H1 (cell line): ENCODE results near the gene STAT4. TPM values are rescaled to one million over a fixed set of nuclear protein-coding genes. Genes with fewer than 3 reads are reported as not detected.

Experiments used
- SP4 ChIP-seq: IDR thresholded peaks from 2 replicates; pipeline ENCODE4 v1.6.1; 2012; ENCODE audit warnings: low read length, inconsistent platforms
- polyA plus RNA-seq, 7 experiments: library from polyadenylated mRNA; depleted of rRNA in 3 of 7; stranded (reverse) in 5 of 7; unstranded in 2 of 7; fragments of >200 nt in 5 of 7; fragments of 200-250 nt in 2 of 7; gene quantifications; 1 replicate in 5 of 7; 2 replicates in 1 of 7; 4 replicates in 1 of 7; pipeline versions ENCODE4 v1.2.1 to v1.2.3, GENCODE V29; 2011 to 2013; ENCODE audit warnings: missing spikeins in 2 of 7, mixed read lengths in 2 of 7
- total RNA-seq: library from RNA; stranded (reverse); fragmentation: NEBNext Ultra II Directional; extraction: Animal tissue kit (Norgen Biotek cat#: 25700); gene quantifications from 2 replicates; pipeline ENCODE4 v1.2.1, GENCODE V29; 2021
- TF ChIP-seq, protein P1 (sequence below): fragments of 300-600 bp; sonication (generic); IDR thresholded peaks from 2 replicates; pipeline ENCODE4 v1.7.1; 2012; ENCODE audit warnings: low read length, moderate library complexity, mild to moderate bottlenecking, inconsistent platforms; ENCODE audit not compliant: insufficient replicate concordance

The STAT4 gene
- total and polyA plus RNA-seq, 2 of the 8 experiments (the other 6 are each of a cell fraction or from before 2014, with no cell fraction given), result 0.36 to 0.63 TPM

DNA sequence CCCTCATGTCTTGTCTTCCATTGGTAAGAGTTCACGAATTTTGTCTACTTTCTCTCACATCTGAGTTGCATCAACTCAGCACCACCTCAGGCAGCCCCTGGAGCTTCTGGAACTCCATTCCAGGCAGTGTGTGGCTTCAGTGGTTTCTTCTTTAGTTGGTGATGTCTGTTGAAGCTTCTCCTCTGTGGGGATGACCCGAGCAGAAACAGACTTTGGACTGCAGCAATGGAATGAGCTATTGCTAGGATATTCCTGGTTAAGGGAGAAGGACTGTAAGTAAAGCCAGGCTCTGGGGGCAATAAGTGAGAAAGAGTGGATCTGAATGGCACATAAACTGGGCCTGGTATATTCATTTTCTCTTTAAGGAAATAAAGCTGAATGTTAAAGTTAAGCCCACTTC, 32.3 kb upstream of the STAT4 start (continued):
- TF ChIP-seq, protein P1, sequence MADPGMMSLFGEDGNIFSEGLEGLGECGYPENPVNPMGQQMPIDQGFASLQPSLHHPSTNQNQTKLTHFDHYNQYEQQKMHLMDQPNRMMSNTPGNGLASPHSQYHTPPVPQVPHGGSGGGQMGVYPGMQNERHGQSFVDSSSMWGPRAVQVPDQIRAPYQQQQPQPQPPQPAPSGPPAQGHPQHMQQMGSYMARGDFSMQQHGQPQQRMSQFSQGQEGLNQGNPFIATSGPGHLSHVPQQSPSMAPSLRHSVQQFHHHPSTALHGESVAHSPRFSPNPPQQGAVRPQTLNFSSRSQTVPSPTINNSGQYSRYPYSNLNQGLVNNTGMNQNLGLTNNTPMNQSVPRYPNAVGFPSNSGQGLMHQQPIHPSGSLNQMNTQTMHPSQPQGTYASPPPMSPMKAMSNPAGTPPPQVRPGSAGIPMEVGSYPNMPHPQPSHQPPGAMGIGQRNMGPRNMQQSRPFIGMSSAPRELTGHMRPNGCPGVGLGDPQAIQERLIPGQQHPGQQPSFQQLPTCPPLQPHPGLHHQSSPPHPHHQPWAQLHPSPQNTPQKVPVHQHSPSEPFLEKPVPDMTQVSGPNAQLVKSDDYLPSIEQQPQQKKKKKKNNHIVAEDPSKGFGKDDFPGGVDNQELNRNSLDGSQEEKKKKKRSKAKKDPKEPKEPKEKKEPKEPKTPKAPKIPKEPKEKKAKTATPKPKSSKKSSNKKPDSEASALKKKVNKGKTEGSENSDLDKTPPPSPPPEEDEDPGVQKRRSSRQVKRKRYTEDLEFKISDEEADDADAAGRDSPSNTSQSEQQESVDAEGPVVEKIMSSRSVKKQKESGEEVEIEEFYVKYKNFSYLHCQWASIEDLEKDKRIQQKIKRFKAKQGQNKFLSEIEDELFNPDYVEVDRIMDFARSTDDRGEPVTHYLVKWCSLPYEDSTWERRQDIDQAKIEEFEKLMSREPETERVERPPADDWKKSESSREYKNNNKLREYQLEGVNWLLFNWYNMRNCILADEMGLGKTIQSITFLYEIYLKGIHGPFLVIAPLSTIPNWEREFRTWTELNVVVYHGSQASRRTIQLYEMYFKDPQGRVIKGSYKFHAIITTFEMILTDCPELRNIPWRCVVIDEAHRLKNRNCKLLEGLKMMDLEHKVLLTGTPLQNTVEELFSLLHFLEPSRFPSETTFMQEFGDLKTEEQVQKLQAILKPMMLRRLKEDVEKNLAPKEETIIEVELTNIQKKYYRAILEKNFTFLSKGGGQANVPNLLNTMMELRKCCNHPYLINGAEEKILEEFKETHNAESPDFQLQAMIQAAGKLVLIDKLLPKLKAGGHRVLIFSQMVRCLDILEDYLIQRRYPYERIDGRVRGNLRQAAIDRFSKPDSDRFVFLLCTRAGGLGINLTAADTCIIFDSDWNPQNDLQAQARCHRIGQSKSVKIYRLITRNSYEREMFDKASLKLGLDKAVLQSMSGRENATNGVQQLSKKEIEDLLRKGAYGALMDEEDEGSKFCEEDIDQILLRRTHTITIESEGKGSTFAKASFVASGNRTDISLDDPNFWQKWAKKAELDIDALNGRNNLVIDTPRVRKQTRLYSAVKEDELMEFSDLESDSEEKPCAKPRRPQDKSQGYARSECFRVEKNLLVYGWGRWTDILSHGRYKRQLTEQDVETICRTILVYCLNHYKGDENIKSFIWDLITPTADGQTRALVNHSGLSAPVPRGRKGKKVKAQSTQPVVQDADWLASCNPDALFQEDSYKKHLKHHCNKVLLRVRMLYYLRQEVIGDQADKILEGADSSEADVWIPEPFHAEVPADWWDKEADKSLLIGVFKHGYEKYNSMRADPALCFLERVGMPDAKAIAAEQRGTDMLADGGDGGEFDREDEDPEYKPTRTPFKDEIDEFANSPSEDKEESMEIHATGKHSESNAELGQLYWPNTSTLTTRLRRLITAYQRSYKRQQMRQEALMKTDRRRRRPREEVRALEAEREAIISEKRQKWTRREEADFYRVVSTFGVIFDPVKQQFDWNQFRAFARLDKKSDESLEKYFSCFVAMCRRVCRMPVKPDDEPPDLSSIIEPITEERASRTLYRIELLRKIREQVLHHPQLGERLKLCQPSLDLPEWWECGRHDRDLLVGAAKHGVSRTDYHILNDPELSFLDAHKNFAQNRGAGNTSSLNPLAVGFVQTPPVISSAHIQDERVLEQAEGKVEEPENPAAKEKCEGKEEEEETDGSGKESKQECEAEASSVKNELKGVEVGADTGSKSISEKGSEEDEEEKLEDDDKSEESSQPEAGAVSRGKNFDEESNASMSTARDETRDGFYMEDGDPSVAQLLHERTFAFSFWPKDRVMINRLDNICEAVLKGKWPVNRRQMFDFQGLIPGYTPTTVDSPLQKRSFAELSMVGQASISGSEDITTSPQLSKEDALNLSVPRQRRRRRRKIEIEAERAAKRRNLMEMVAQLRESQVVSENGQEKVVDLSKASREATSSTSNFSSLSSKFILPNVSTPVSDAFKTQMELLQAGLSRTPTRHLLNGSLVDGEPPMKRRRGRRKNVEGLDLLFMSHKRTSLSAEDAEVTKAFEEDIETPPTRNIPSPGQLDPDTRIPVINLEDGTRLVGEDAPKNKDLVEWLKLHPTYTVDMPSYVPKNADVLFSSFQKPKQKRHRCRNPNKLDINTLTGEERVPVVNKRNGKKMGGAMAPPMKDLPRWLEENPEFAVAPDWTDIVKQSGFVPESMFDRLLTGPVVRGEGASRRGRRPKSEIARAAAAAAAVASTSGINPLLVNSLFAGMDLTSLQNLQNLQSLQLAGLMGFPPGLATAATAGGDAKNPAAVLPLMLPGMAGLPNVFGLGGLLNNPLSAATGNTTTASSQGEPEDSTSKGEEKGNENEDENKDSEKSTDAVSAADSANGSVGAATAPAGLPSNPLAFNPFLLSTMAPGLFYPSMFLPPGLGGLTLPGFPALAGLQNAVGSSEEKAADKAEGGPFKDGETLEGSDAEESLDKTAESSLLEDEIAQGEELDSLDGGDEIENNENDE, result no peak
- TF ChIP-seq SP4, result no peak
